ENCODE data around the gene C5orf63.

- TF ChIP-seq SUZ12 (IDR thresholded peaks at IDR 0.05; ENCODE audit: low read depth, low read length) (no peak), MLLT10 (CRISPR knock-in tag; IDR thresholded peaks at IDR 0.05) (no peak)
Observed at GRCh38 chr5:127112347-127112864, 39.1 kb upstream of the C5orf63 start.
